Activated CD4-positive, alpha-beta T cell treated with anti-CD3 and anti-CD28 coated beads, Interleukin-2, Interleukin-4, amounts not matched to agents 100 ng/mL and 50 ng/mL, durations not matched to agents 16 hours and 8 hours (primary cell): ENCODE measurements around the gene ELK4.

Experiments used
- DNase-seq: peaks from one replicate; pipeline ENCODE4 v3.0.0-alpha.2; 2020; ENCODE audit warnings: low spot score

Gene ELK4

GRCh38 chr1:205563927-205564441 is 67.8 kb downstream of the ELK4 start:
- DNase-seq, result no peak

- no peak for DNase-seq
Observed at GRCh38 chr1:205561501-205562203, 70.2 kb downstream of the ELK4 start.
